Neural progenitor cell (in vitro differentiated cells): ENCODE results near the gene DCHS1. TPM values are rescaled to one million over a fixed set of nuclear protein-coding genes. Genes with fewer than 3 reads are reported as not detected.

Experiments
- DNase-seq: peaks from one replicate; pipeline ENCODE4 v3.0.0-alpha.2; 2016; ENCODE audit warnings: low spot score
- H2AFZ ChIP-seq: fragments of 200-600 bp; sonication (generic); replicated peaks from 2 replicates; pipeline ENCODE4 v1.6.1; 2016; ENCODE audit warnings: antibody characterized with exemption
- H3F3A ChIP-seq: fragments of 200-600 bp; sonication (generic); 2 replicates; pipeline ENCODE4 v1.6.1; 2016; ENCODE audit warnings: antibody characterized with exemption, low read depth
- H3K27ac ChIP-seq: fragments of 200-600 bp; sonication (generic); 2 replicates; pipeline ENCODE4 v1.5.1; 2016; ENCODE audit warnings: mild to moderate bottlenecking
- H3K27me3 ChIP-seq: fragments of 200-600 bp; sonication (generic); 2 replicates; pipeline ENCODE4 v1.6.1; 2016; ENCODE audit warnings: mild to moderate bottlenecking, moderate library complexity
- H3K36me3 ChIP-seq: fragments of 200-600 bp; sonication (generic); 2 replicates; pipeline ENCODE4 v1.5.1; 2016
- H3K4me1 ChIP-seq: fragments of 200-600 bp; sonication (generic); 2 replicates; pipeline ENCODE4 v1.6.1; 2016; ENCODE audit warnings: mixed run types
- H3K4me2 ChIP-seq: fragments of 200-600 bp; sonication (generic); 2 replicates; pipeline ENCODE4 v1.6.1; 2016
- H3K4me3 ChIP-seq: fragments of 200-600 bp; sonication (generic); 2 replicates; pipeline ENCODE4 v1.5.1; 2016
- H3K79me2 ChIP-seq: fragments of 200-600 bp; sonication (generic); 2 replicates; pipeline ENCODE4 v1.6.1; 2016; ENCODE audit warnings: low read depth
- H3K9ac ChIP-seq: fragments of 200-600 bp; sonication (generic); 2 replicates; pipeline ENCODE4 v1.6.1; 2016
- H3K9me3 ChIP-seq: fragments of 200-600 bp; sonication (generic); 2 replicates; pipeline ENCODE4 v1.5.1; 2016; ENCODE audit warnings: low read depth
- H4K20me1 ChIP-seq: fragments of 200-600 bp; sonication (generic); 2 replicates; pipeline ENCODE4 v1.6.1; 2016; ENCODE audit warnings: low read depth
- H3K27ac Mint-ChIP-seq: 3 replicates; pipeline ENCODE4 v1.8.0; 2021; ENCODE audit warnings: mixed read lengths
- H3K27me3 Mint-ChIP-seq: 2 replicates; pipeline ENCODE4 v1.8.0; 2022; ENCODE audit warnings: low read depth, mild to moderate bottlenecking, inconsistent platforms, moderate library complexity, mixed read lengths; ENCODE audit not compliant: insufficient read depth
- H3K36me3 Mint-ChIP-seq: 3 replicates; pipeline ENCODE4 v1.8.0; 2021; ENCODE audit warnings: mixed read lengths
- H3K4me1 Mint-ChIP-seq: 3 replicates; pipeline ENCODE4 v1.8.0; 2021; ENCODE audit warnings: mixed read lengths
- H3K4me3 Mint-ChIP-seq: 3 replicates; pipeline ENCODE4 v1.8.0; 2021; ENCODE audit warnings: mild to moderate bottlenecking, moderate library complexity, mixed read lengths
- H3K9me3 Mint-ChIP-seq: 3 replicates; pipeline ENCODE4 v1.8.0; 2020; ENCODE audit warnings: mixed read lengths
- CTCF ChIP-seq: fragments of 200-600 bp; sonication (generic); IDR thresholded peaks from 2 replicates; pipeline ENCODE4 v1.5.1; 2017; ENCODE audit warnings: antibody characterized with exemption, mild to moderate bottlenecking
- EZH2 ChIP-seq: fragments of 200-600 bp; sonication (generic); IDR thresholded peaks from 2 replicates; pipeline ENCODE4 v1.6.1; 2017; ENCODE audit warnings: antibody characterized with exemption, mild to moderate bottlenecking, moderate library complexity
- EZH2phosphoT487 ChIP-seq: fragments of 200-600 bp; sonication (generic); IDR thresholded peaks from 2 replicates; pipeline ENCODE4 v1.6.1; 2017; ENCODE audit warnings: antibody characterized with exemption
- total RNA-seq: library from RNA; depleted of rRNA; stranded (reverse); fragments of >200 nt; gene quantifications from 2 replicates; pipeline ENCODE4 v1.2.3, GENCODE V29; 2015; ENCODE audit warnings: low replicate concordance

Gene DCHS1
- total RNA-seq, 1 donor from 2014 or later: 4.5 TPM

- H3K4me1 Mint-ChIP-seq: peaks cover 4% of the 10 kb centered on the region
- Histone ChIP-seq H3K4me1 (peaks cover 22% of the 10 kb centered on the region), H3K9me3 (peaks cover 15% of the 10 kb centered on the region), H2AFZ (no peak overlapping the region), H4K20me1 (no peaks in the 10 kb centered on the region), H3K4me3 (no peak overlapping the region), H3K27ac (no peak overlapping the region), H3K79me2 (no peaks in the 10 kb centered on the region), H3K4me2 (no peak overlapping the region), H3F3A (peaks cover 24% of the 10 kb centered on the region), H3K36me3 (no peaks in the 10 kb centered on the region), H3K27me3 (no peaks in the 10 kb centered on the region), H3K9ac (no peak overlapping the region)
- DNase-seq: no peak
- H3K27ac Mint-ChIP-seq: no peak overlapping the region
- peaks cover 16% of the 10 kb centered on the region for H3K36me3 Mint-ChIP-seq
- H3K9me3 Mint-ChIP-seq: peaks cover 31% of the 10 kb centered on the region
- TF ChIP-seq CTCF (no peak), EZH2phosphoT487 (no peak), EZH2 (no peak)
- H3K27me3 Mint-ChIP-seq: no peaks in the 10 kb centered on the region
- no peak overlapping the region for H3K4me3 Mint-ChIP-seq
Observed at GRCh38 chr11:6583584-6583983, 72.0 kb downstream of the DCHS1 start.

GRCh38 chr11:6579681-6580080 lies 75.9 kb downstream of the DCHS1 start:
- no peak overlapping the region for H3K4me2 ChIP-seq
- no peak overlapping the region for H3K27ac ChIP-seq
- H3K9me3 ChIP-seq: peaks cover 15% of the 10 kb centered on the region
- H3K4me1 ChIP-seq: no peaks in the 10 kb centered on the region
- Mint-ChIP-seq H3K4me3 (no peak overlapping the region), H3K36me3 (peaks cover 12% of the 10 kb centered on the region), H3K27me3 (no peaks in the 10 kb centered on the region), H3K27ac (no peak overlapping the region), H3K4me1 (no peaks in the 10 kb centered on the region), H3K9me3 (peaks cover 27% of the 10 kb centered on the region)
- no peak overlapping the region for H3K9ac ChIP-seq
- no peak for DNase-seq
- no peaks in the 10 kb centered on the region for H3F3A ChIP-seq
- no peaks in the 10 kb centered on the region for H3K27me3 ChIP-seq
- no peaks in the 10 kb centered on the region for H4K20me1 ChIP-seq
- no peak overlapping the region for H2AFZ ChIP-seq
- H3K4me3 ChIP-seq: no peak overlapping the region
- H3K36me3 ChIP-seq: no peaks in the 10 kb centered on the region
- TF ChIP-seq EZH2 (no peak), CTCF (no peak), EZH2phosphoT487 (no peak)
- H3K79me2 ChIP-seq: no peaks in the 10 kb centered on the region

- peaks cover 9% of the 10 kb centered on the region for H3K9me3 ChIP-seq
- no peak overlapping the region for H3K4me3 ChIP-seq
- H3K4me3 Mint-ChIP-seq: no peak overlapping the region
- no peaks in the 10 kb centered on the region for H4K20me1 ChIP-seq
- no peak overlapping the region for H3K9ac ChIP-seq
- H3K4me1 ChIP-seq: no peaks in the 10 kb centered on the region
- no peak overlapping the region for H3K27ac Mint-ChIP-seq
- H3K36me3 Mint-ChIP-seq: peaks cover 9% of the 10 kb centered on the region
- no peaks in the 10 kb centered on the region for H3K36me3 ChIP-seq
- H3K27me3 Mint-ChIP-seq: no peaks in the 10 kb centered on the region
- H3K27me3 ChIP-seq: no peaks in the 10 kb centered on the region
- no peak overlapping the region for H3K27ac ChIP-seq
- no peak for TF ChIP-seq EZH2
- TF ChIP-seq CTCF: no peak
- TF ChIP-seq EZH2phosphoT487: no peak
- no peaks in the 10 kb centered on the region for H3K4me1 Mint-ChIP-seq
- no peaks in the 10 kb centered on the region for H3K79me2 ChIP-seq
- no peaks in the 10 kb centered on the region for H3F3A ChIP-seq
- no peak for DNase-seq
- no peak overlapping the region for H3K4me2 ChIP-seq
- no peak overlapping the region for H2AFZ ChIP-seq
- peaks cover 13% of the 10 kb centered on the region for H3K9me3 Mint-ChIP-seq
Observed at GRCh38 chr11:6578134-6578533, 77.5 kb downstream of the DCHS1 start.
